Left ventricle myocardium superior (tissue), 1 donor: ENCODE measurements around the gene HNRNPA1. TPM values are rescaled to one million over a fixed set of nuclear protein-coding genes. Genes with fewer than 3 reads are reported as not detected.
"Not testable (repeated sequence)": the region's sequence is repeated elsewhere in the genome, so short reads cannot be mapped to it uniquely, and the experiment has no call there.

ENCODE experiments used
- ATAC-seq: fragments of 200-7000 bp; cut with Tn5 transposase; one replicate; pipeline ENCODE4 v1.9.1; 2020; ENCODE audit warnings: mild to moderate bottlenecking, moderate library complexity
- DNase-seq: peaks from one replicate; pipeline ENCODE4 v3.0.0-alpha.2; 2020
- intact Hi-C: fragments of 100-400 bp; cut with micrococcal nuclease; formaldehyde crosslinking; loops from one replicate; pipeline ENCODE4 v1.11.0; 2022
- long read RNA-seq: library from polyadenylated mRNA; unstranded; transcript quantifications from one replicate; pipeline ENCODE4 v2.0.0, GENCODE V29; 2021
- total RNA-seq: library from RNA; stranded (reverse); fragmentation: NEBNext Ultra II Directional; extraction: Animal tissue kit (Norgen Biotek cat#: 25700); gene quantifications from one replicate; pipeline ENCODE4 v1.2.1, GENCODE V29; 2021
- donor health status: DM: no; HTN: yes; CAD: no; lungs with severe emphysema.

Gene HNRNPA1
- total RNA-seq = 450 TPM
- long read RNA-seq, full-length matches to known transcripts = 801 of 857 reads
- long read RNA-seq, partial matches to known transcripts = 32 of 857 reads
- long read RNA-seq, other reads (novel, unspliced or antisense) = 24 of 857 reads

- peak; percentile 88 for DNase-seq
- ATAC-seq = peak; percentile 91
- intact Hi-C loops = no loop called here
These were observed at the start of gene HNRNPA1 for GRCh38 chr12:54280468-54281260. HNRNPA1 (plus strand) TSS chr12:54280726; CDS start chr12:54280808, 82 bp downstream.

- peak; percentile 8 for ATAC-seq
These were observed 49.3 kb upstream of the HNRNPA1 start for GRCh38 chr12:54231269-54231668.

DNA sequence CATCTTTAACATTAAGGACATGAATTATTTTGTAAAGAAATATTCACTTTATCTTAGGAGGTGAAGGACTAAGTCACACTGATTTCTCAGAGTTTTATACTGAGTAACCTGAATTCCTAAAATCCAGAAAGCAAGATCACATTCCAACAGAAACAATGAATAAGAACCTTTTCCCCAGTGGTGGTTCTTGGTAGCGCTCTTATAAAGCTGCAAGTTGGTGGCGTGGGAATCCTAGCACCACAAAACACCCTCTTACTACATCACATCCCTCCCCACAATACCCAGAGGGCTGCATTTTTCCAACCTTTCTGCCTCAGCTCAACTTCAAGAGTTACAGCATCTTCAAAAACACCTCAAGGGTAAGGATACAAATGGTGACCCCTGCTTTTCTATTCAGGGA, 47.7 kb upstream of the HNRNPA1 start:
- no peak for ATAC-seq
- intact Hi-C loops = no loop called here
- no peak for DNase-seq

More at GRCh38 chr12:54231269-54231668, 49.3 kb upstream of the HNRNPA1 start:
- intact Hi-C loops, DNase-seq: not testable (repeated sequence)

- no peak for ATAC-seq
- no peak for DNase-seq
- intact Hi-C loops = no loop called here
These were observed 42.0 kb upstream of the HNRNPA1 start for GRCh38 chr12:54238531-54238930.

DNA sequence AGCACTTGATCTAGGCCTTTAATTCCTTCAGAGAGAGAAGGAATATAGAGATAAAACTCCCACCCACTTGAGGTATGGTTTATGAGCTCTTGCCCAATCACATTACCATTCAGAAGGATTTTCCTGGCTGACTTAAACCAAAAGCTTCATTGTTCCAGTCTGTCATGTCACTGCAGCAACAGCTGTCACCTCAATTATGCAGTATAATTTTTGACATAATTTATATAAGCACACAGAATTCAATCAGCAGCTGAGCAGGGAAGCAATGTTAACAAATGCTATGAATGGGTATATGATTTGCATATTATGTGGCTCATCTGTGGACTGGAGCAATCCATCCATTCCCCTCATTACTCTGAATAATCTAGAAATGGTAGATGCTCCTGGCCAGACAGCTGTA, 40.9 kb upstream of the HNRNPA1 start:
- intact Hi-C loops = no loop called here
- ATAC-seq (no peak), DNase-seq (no peak)

DNA sequence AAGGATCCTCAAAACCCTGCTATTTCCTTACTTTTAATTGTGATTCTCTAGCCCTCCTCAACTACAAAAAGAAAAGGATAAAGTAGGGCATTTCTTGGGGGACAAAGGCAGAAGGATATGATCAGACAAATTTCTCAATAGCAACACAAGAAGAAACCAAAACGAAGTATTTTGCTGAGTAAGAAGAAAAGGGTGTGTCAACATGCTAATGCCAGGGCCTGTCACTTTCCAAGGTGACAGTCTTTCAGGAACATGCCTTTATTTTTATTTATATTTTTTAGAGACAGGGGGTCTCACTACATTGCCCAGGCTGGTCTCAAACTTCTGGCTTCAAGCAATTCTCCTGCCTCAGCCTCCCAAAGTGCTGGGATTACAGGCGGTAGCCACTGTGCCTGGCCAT, 40.4 kb upstream of the HNRNPA1 start:
- ATAC-seq = no peak

DNA sequence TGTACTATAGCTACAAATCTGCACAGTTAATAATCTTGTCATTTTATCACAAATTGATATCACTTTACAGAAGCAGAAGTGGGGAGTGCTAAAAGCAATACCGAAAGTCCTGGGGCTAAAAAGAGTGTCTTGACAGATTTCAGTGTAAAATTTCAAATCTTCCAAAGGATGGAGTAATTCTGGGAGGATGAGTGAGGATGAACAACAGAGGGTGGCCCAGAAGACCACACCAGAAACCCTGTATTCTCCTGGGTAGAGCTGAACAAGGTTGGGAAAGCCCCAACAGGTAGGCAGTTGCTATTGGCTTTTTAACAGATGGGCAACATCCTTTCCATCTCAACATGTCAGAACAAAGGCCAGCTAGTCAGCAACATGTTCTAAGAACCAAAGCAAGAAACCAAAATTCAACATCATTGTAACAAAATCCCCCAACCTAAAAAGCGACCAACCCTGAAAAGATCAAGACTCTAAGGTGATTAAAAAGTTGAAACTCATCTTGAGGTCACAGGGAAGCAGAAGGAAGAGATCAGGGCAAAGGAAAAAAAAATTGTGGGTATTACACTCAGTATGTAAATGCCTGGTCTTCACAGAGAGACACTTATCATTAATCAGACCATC, 39.4 kb upstream of the HNRNPA1 start:
- ATAC-seq (no peak), DNase-seq (no peak)
- intact Hi-C loops = no loop called here

More for the DNA sequence above, 40.4 kb upstream of the HNRNPA1 start:
- intact Hi-C loops = no loop called here
- DNase-seq = no peak

DNA sequence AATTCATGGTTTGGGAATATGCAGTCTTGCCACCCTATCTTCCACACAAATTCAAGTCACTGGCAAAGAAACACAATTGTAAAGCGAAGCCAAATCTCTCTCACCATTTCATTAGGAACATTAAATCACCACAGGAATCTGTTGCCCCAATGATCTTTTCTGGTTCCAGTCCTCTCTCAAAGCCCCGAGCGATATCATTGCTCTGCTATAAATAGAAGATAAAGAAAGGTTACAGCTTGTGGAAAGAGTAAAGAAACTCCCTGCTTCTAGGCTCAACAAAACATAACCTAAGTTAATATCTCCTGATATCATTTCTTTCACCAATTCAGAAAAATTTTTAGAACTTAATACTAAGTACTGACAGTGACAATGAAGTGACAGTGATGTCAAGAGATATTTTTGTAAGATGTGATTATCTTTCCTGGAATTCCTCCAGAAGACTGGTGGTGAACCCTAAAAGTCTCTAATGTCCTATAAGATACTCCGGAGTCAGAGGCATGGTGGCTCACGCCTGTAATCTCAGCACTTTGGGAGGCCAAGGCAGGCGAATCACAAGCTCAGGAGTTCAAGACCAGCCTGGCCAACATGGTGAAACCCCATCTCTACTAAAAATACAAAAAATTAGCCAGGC, 34.4 kb upstream of the HNRNPA1 start:
- no peak for DNase-seq
- intact Hi-C loops = no loop called here
- peak; percentile 59 for ATAC-seq

GRCh38 chr12:54249489-54249888, 31.0 kb upstream of the HNRNPA1 start:
- DNase-seq = no peak
- intact Hi-C loops = no loop called here
- no peak for ATAC-seq

DNA sequence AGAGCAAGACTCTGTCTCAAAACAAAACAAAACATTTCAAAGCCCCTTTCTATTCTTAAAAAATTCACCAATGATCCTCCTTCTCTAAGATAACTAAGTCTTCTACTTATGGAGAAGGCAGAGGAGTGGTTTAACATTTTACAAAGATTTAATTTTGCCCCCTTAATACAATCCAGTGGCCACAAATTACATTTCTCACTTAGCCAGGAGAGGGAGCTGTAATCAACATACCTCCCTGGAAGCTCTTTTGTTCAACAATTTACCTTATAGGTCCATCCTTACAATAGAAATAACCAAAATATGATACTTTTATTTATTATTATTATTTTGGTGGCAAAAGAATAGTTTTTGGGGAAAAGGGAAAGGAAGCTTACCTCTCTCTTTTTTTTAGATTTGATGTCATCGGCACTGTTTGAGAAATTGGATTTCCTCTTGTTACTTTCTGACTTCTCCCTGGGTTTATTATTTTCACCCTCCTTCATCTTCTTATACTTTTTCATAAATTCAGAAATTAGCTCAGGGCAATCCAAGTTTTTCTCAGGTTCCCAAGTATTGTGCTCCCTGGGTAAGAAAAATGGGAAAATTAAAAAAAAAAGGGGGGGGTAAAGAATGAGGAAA, 28.8 kb upstream of the HNRNPA1 start:
- ATAC-seq (no peak), DNase-seq (no peak)
- intact Hi-C loops = no loop called here

DNA sequence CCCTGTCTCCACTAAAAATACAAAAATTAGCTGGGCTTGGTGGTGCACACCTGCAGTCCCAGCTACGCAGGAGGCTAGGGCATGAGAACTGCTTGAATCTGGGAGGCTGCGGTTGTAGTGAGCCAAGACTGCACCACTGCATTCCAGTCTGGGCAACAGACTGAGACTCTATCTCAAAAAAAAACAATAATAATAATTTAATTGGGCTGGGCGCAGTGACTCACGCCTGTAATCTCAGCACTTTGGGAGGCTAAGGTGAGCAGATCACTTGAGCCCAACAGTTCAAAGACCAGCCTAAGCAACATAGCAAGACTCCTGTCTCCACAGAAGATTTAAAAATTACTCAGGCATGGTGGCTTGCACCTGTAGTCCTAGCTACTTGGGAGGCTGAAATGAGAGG, 27.3 kb upstream of the HNRNPA1 start:
- ATAC-seq = no peak
- DNase-seq = no peak
- intact Hi-C loops = no loop called here

- intact Hi-C loops = no loop called here
- DNase-seq (no peak), ATAC-seq (no peak)
These were observed 23.2 kb upstream of the HNRNPA1 start for GRCh38 chr12:54257332-54257731.

- DNase-seq (no peak), ATAC-seq (no peak)
- intact Hi-C loops = no loop called here
These were observed 22.3 kb upstream of the HNRNPA1 start for GRCh38 chr12:54258201-54258681.

GRCh38 chr12:54259194-54260011, 21.1 kb upstream of the HNRNPA1 start:
- DNase-seq (peak; percentile 79), ATAC-seq (peak; percentile 94)
- intact Hi-C loops = no loop called here

GRCh38 chr12:54261815-54262402, 18.6 kb upstream of the HNRNPA1 start:
- DNase-seq (no peak), ATAC-seq (no peak)
- intact Hi-C loops = no loop called here

DNA sequence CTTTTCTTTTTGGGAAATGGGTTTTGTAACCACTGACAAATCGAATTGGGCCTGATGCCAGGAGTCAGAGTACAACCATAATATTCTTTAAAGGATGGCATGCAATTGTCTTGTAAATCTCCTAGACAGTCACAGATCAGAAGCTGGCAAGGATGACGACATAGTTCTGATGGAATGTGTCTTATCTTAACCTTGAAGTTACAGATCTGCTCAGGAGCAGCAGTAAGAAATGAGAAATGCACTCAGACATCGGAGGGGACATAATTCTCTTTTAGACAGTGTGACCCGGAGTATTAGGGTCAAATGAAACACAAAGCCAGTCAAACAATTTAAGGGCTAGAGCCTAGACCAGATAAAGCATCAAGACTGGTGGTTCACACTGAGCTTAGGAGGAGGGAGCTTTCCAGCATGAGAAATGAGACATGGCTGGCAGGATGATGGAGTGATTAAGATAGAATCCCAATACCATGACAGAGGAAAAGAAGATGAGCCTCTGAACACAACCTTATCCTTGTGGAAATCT, 18.1 kb upstream of the HNRNPA1 start:
- no peak for DNase-seq
- no peak for ATAC-seq
- intact Hi-C loops = no loop called here

DNA sequence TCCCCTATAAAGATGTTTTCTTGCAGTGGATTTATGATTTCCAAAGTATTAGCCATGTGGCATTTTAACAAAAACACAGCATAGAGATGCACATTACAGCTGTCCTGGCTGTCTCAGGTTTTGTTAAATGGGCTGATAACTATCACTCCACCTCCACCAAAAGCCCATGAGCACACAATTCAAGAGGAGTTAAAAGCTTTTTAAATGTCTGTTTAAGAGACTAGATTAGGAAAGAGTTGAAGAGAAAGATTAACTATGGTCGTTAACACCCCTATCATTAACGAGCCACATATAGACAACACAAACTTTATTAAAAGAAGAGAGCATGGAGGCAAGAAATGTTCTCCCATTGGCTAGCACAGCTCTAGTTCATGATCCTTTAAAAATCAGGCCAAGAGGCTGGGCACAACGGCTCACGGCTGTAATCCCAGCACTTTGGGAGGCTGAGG, 15.1 kb upstream of the HNRNPA1 start:
- no peak for ATAC-seq
- DNase-seq = no peak
- intact Hi-C loops = no loop called here

GRCh38 chr12:54266852-54267251, 13.7 kb upstream of the HNRNPA1 start:
- ATAC-seq (no peak), DNase-seq (no peak)
- intact Hi-C loops = no loop called here
